ENCODE measurements around the gene SELENOO. TPM values are rescaled to one million over a fixed set of nuclear protein-coding genes. Genes with fewer than 3 reads are reported as not detected.

The SELENOO gene
- total and polyA plus RNA-seq, 2 donors (not counting 1 experiment from before 2014, with no cell fraction given) = 62.1 to 74.6 TPM

DNA sequence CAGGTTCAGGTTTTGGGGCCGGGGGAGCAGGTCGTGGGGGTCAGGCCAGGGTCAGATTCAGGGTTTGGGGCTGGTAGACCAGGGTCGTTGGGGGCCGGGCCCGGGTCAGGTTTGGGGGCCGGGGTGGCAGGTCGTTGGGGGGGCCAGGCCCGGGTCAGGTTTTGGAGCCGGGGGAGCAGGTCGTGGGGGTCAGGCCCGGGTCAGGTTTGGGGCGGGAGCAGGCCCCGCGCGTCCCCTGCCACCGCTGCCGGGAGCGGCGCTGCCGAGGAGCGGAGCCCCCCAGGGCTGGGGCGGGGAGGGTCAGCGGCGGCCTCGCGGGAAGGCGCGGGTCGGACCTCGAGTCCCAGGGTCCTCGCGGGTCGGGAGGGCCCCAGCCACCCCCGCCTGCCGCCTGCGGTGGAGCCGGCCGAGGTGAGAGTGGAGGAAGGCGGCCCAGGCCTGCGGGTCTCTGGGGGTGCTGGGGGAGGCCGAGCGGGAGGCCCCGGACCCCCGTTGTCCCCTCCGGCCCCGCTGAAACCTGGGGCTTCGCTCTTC, 14.6 kb upstream of the SELENOO start:
- Mint-ChIP-seq H3K27me3 (no peaks in the 10 kb centered on the region), H3K27ac (peak overlapping the region; percentile 86), H3K4me1 (peaks cover 42% of the 10 kb centered on the region), H3K9me3 (ENCODE audit: insufficient read depth) (no peaks in the 10 kb centered on the region), H3K4me3 (peak overlapping the region; percentile 90)
- peak overlapping the region; percentile 93 for H3K4me2 ChIP-seq (replicated peaks; ENCODE audit: low read depth, low read length, poor library complexity, severe bottlenecking)
- H3K27ac ChIP-seq (ENCODE audit: low read length in 2 of 2) = peak overlapping the region; percentile 38 to 71
- CTCF ChIA-PET = interaction anchor here (0.6 to 2.2 kb wide), 3 partner anchors 20 to 37 kb away, joined by 3 to 9 read pairs (median 6); no protein-coding TSS in a partner anchor
- ATAC-seq (ENCODE audit: low read depth) = no peak
- no peak for TF ChIP-seq EZH2 (IDR thresholded peaks at IDR 0.05; ENCODE audit: borderline replicate concordance, insufficient read depth, low read depth, low read length, poor library complexity, severe bottlenecking)
- TF ChIP-seq, protein P1, sequence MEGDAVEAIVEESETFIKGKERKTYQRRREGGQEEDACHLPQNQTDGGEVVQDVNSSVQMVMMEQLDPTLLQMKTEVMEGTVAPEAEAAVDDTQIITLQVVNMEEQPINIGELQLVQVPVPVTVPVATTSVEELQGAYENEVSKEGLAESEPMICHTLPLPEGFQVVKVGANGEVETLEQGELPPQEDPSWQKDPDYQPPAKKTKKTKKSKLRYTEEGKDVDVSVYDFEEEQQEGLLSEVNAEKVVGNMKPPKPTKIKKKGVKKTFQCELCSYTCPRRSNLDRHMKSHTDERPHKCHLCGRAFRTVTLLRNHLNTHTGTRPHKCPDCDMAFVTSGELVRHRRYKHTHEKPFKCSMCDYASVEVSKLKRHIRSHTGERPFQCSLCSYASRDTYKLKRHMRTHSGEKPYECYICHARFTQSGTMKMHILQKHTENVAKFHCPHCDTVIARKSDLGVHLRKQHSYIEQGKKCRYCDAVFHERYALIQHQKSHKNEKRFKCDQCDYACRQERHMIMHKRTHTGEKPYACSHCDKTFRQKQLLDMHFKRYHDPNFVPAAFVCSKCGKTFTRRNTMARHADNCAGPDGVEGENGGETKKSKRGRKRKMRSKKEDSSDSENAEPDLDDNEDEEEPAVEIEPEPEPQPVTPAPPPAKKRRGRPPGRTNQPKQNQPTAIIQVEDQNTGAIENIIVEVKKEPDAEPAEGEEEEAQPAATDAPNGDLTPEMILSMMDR (IDR thresholded peaks at IDR 0.05) = no peak
- H2AFZ ChIP-seq (ENCODE audit: insufficient read depth, low read depth, low read length, poor library complexity, severe bottlenecking) = peak overlapping the region; percentile 21
- peaks cover 11% of the 10 kb centered on the region for H3K79me2 ChIP-seq (ENCODE audit: control insufficient read depth, insufficient read depth, low read length)
- peaks cover 55 to 61% of the 10 kb centered on the region in 2 donors for H3K4me1 ChIP-seq (ENCODE audit: control insufficient read depth in 2 of 2, insufficient read depth in 2 of 2, low read length in 2 of 2)
- H4K20me1 ChIP-seq (ENCODE audit: control insufficient read depth, insufficient read depth, low read length, poor library complexity, severe bottlenecking) = no peaks in the 10 kb centered on the region
- DNase-seq = peak; percentile 39
- H3K27me3 ChIP-seq (replicated peaks in 1 of 4; ENCODE audit: control extremely low read depth in 1 of 4, control insufficient read depth in 3 of 4, insufficient read depth in 4 of 4, low read length in 3 of 4) = peaks cover 0 to 17% (median 2%) of the 10 kb centered on the region in 4 experiments
- WGBS (ENCODE audit: insufficient coverage) = under 1% methylated on average over 41 of the region's 47 CpGs
- H3K36me3 ChIP-seq (replicated peaks in 1 of 2; ENCODE audit: control extremely low read depth in 1 of 2, control insufficient read depth in 1 of 2, extremely low read depth in 1 of 2, insufficient read depth in 2 of 2, low read length in 1 of 2) = peaks cover 0 to 7% of the 10 kb centered on the region in 2 experiments
- H3K9me3 ChIP-seq (ENCODE audit: control extremely low read depth in 1 of 3, control insufficient read depth in 2 of 3, insufficient read depth in 1 of 3, low read length in 2 of 3) = no peaks in the 10 kb centered on the region
- POLR2A ChIA-PET = interaction anchor here (0.6 to 1.5 kb wide), 5 partner anchors 11 to 236 kb away, joined by 4 to 8 read pairs (median 7); no protein-coding TSS in a partner anchor
- peak overlapping the region; percentile 47 to 76 (median 59) for H3K4me3 ChIP-seq (ENCODE audit: control extremely low read depth in 1 of 5, extremely low read depth in 1 of 5, insufficient read depth in 1 of 5, low read depth in 2 of 5, low read length in 4 of 5)
- intact Hi-C loops (cut with micrococcal nuclease) = no loop called here
- H3K9ac ChIP-seq (ENCODE audit: low read length) = peak overlapping the region; percentile 74
